ENCODE measurements around the gene IGSF9B. TPM values are rescaled to one million over a fixed set of nuclear protein-coding genes. Genes with fewer than 3 reads are reported as not detected.

The IGSF9B gene
- total RNA-seq, 1 donor from 2014 or later, result 13.1 TPM

DNA sequence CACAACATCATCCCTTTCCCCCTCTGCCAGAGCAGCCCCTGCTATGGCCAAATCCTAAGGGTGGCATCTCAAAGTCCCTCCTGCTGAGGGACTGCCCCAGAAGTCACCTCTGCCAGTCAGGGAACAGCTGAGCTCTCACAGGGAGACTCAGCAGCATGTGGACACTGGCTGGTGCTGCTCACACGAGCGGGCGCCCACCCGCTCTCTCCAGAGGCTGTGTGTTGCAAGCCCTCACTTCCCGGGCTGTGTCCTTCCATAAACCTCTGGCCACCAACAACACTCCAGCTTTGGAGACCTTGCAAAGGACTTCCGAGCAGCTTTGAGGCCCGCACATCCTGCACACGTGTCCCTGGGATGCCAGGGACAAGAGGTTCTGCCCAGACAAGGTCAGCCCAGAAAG lies 2.8 kb downstream of the IGSF9B start:
- peaks cover 35% of the 10 kb centered on the region for H3K4me1 ChIP-seq (ENCODE audit: insufficient read depth, low read length)
- no peaks in the 10 kb centered on the region for H3K9me3 Mint-ChIP-seq (ENCODE audit: unreplicated experiment)
- H3K9me3 ChIP-seq (ENCODE audit: insufficient read depth, low read depth, low read length), result no peaks in the 10 kb centered on the region
- no peak for TF ChIP-seq EZH2 (IDR thresholded peaks at IDR 0.05; ENCODE audit: insufficient read depth, low read length)
- TF ChIP-seq, protein P1, sequence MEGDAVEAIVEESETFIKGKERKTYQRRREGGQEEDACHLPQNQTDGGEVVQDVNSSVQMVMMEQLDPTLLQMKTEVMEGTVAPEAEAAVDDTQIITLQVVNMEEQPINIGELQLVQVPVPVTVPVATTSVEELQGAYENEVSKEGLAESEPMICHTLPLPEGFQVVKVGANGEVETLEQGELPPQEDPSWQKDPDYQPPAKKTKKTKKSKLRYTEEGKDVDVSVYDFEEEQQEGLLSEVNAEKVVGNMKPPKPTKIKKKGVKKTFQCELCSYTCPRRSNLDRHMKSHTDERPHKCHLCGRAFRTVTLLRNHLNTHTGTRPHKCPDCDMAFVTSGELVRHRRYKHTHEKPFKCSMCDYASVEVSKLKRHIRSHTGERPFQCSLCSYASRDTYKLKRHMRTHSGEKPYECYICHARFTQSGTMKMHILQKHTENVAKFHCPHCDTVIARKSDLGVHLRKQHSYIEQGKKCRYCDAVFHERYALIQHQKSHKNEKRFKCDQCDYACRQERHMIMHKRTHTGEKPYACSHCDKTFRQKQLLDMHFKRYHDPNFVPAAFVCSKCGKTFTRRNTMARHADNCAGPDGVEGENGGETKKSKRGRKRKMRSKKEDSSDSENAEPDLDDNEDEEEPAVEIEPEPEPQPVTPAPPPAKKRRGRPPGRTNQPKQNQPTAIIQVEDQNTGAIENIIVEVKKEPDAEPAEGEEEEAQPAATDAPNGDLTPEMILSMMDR (IDR thresholded peaks at IDR 0.05; ENCODE audit: insufficient read depth, low read depth, low read length), result no peak
- peaks cover 27% of the 10 kb centered on the region for H3K27me3 ChIP-seq (ENCODE audit: insufficient read depth, low read length)
- H3K27me3 Mint-ChIP-seq (ENCODE audit: low read depth, unreplicated experiment), result peaks cover 15% of the 10 kb centered on the region
- no peak overlapping the region for H3K9ac ChIP-seq (ENCODE audit: low read length)
- H2AFZ ChIP-seq (ENCODE audit: low read depth, low read length), result no peak overlapping the region
- H3K4me2 ChIP-seq (ENCODE audit: low read length), result no peak overlapping the region
- DNase-seq (ENCODE audit: low read depth) (no peak), FAIRE-seq (no peak)
- H3K27ac Mint-ChIP-seq (ENCODE audit: unreplicated experiment), result no peak overlapping the region
- no peaks in the 10 kb centered on the region for H3K36me3 Mint-ChIP-seq (ENCODE audit: low read depth, unreplicated experiment)
- H3K36me3 ChIP-seq (ENCODE audit: insufficient read depth, low read length), result no peaks in the 10 kb centered on the region
- H3K27ac ChIP-seq (ENCODE audit: low read depth, low read length), result no peak overlapping the region
- peak overlapping the region; percentile 90 for H3K4me3 Mint-ChIP-seq (ENCODE audit: unreplicated experiment)
- H3K79me2 ChIP-seq (ENCODE audit: insufficient read depth, low read length), result peaks cover 5% of the 10 kb centered on the region
- peaks cover 4% of the 10 kb centered on the region for H4K20me1 ChIP-seq (ENCODE audit: insufficient read depth, low read length)
- H3K4me3 ChIP-seq (ENCODE audit: insufficient read depth, low read depth, low read length), result no peak overlapping the region
- peaks cover 54% of the 10 kb centered on the region for H3K4me1 Mint-ChIP-seq (ENCODE audit: low read depth, unreplicated experiment)

DNA sequence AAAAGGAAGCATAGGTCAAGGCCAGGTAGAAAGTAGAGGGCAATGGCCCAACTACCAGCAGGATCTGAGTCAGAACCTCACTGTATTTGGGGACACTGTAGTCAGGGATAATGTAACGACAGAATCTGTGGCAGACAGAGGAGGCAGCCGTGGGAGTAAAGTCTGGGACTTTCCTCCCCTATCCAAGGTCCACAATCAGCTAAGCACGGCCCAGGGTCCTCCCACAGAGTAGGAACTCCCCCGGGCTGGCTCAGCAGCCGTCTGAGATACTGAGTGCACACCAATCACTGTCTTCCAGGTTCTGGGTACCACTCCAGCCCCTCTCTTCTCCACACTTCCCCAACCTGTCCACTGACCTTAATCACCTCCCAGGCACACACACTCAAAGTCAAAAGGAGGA lies 3.2 kb downstream of the IGSF9B start:
- H3K36me3 ChIP-seq (ENCODE audit: insufficient read depth, low read length), result no peaks in the 10 kb centered on the region
- DNase-seq (ENCODE audit: low read depth) (no peak), FAIRE-seq (no peak)
- peak overlapping the region; percentile 66 for H3K27ac Mint-ChIP-seq (ENCODE audit: unreplicated experiment)
- peaks cover 35% of the 10 kb centered on the region for H3K4me1 ChIP-seq (ENCODE audit: insufficient read depth, low read length)
- peaks cover 24% of the 10 kb centered on the region for H3K27me3 ChIP-seq (ENCODE audit: insufficient read depth, low read length)
- no peak overlapping the region for H3K27ac ChIP-seq (ENCODE audit: low read depth, low read length)
- peaks cover 4% of the 10 kb centered on the region for H4K20me1 ChIP-seq (ENCODE audit: insufficient read depth, low read length)
- peaks cover 5% of the 10 kb centered on the region for H3K79me2 ChIP-seq (ENCODE audit: insufficient read depth, low read length)
- H3K9me3 Mint-ChIP-seq (ENCODE audit: unreplicated experiment), result no peaks in the 10 kb centered on the region
- peaks cover 15% of the 10 kb centered on the region for H3K27me3 Mint-ChIP-seq (ENCODE audit: low read depth, unreplicated experiment)
- TF ChIP-seq, protein P1 (IDR thresholded peaks at IDR 0.05; ENCODE audit: insufficient read depth, low read depth, low read length), result no peak
- no peak for TF ChIP-seq EZH2 (IDR thresholded peaks at IDR 0.05; ENCODE audit: insufficient read depth, low read length)
- H3K36me3 Mint-ChIP-seq (ENCODE audit: low read depth, unreplicated experiment), result no peaks in the 10 kb centered on the region
- peak overlapping the region; percentile 50 for H3K4me3 Mint-ChIP-seq (ENCODE audit: unreplicated experiment)
- H2AFZ ChIP-seq (ENCODE audit: low read depth, low read length), result no peak overlapping the region
- peaks cover 57% of the 10 kb centered on the region for H3K4me1 Mint-ChIP-seq (ENCODE audit: low read depth, unreplicated experiment)
- no peaks in the 10 kb centered on the region for H3K9me3 ChIP-seq (ENCODE audit: insufficient read depth, low read depth, low read length)
- no peak overlapping the region for H3K4me2 ChIP-seq (ENCODE audit: low read length)
- no peak overlapping the region for H3K9ac ChIP-seq (ENCODE audit: low read length)
- no peak overlapping the region for H3K4me3 ChIP-seq (ENCODE audit: insufficient read depth, low read depth, low read length)
